ENCODE results near the gene GFOD1. TPM values are rescaled to one million over a fixed set of nuclear protein-coding genes. Genes with fewer than 3 reads are reported as not detected.

The GFOD1 gene
- total and polyA plus RNA-seq, 10 of the 15 experiments (the other 5 are each of a cell fraction or from before 2014, with no cell fraction given) = 6.5 to 41.4 (median 16.0) TPM

GRCh38 chr6:13495112-13495776, 7.8 kb upstream of the GFOD1 start:
- intact Hi-C loops (cut with micrococcal nuclease; ENCODE audit: unreplicated experiment) = no loop called here
- Histone ChIP-seq H2AFZ (ENCODE audit: control insufficient read depth, low read depth, low read length) (no peak overlapping the region), H3K36me3 (ENCODE audit: control insufficient read depth in 2 of 2, insufficient read depth in 2 of 2, low read length in 1 of 2) (no peaks in the 10 kb centered on the region), H3K4me2 (ENCODE audit: control insufficient read depth, insufficient read depth) (no peak overlapping the region), H3K27me3 (replicated peaks in 1 of 2; ENCODE audit: control insufficient read depth in 2 of 2, insufficient read depth in 2 of 2, low read length in 1 of 2) (no peaks in the 10 kb centered on the region), H3K4me3 (no peak overlapping the region), H4K20me1 (ENCODE audit: control insufficient read depth, insufficient read depth) (no peaks in the 10 kb centered on the region), H3K4me1 (ENCODE audit: control insufficient read depth, insufficient read depth, low read length) (peaks cover 3% of the 10 kb centered on the region; the same call in 1 of the 2 replicates), H3K27ac (ENCODE audit: control insufficient read depth, insufficient read depth) (no peak overlapping the region), H3K79me2 (ENCODE audit: control insufficient read depth, insufficient read depth, low read length) (no peaks in the 10 kb centered on the region), H3K9ac (ENCODE audit: control insufficient read depth, insufficient read depth, low read length) (no peak overlapping the region), H3K9me3 (replicated peaks; ENCODE audit: control insufficient read depth, insufficient read depth, low read length) (no peaks in the 10 kb centered on the region)
- ChIA-PET RAD21 (ENCODE audit: unreplicated experiment) (no interaction called here), SMC1A (ENCODE audit: uncharacterized antibody, unreplicated experiment) (interaction anchor here (1.2 kb wide), 1 partner anchor 11 kb away, joined by 7 read pairs; no protein-coding TSS in a partner anchor), CTCF (interaction anchor here (0.7 kb wide), 1 partner anchor 116 kb away, joined by 4 read pairs; no protein-coding TSS in a partner anchor), POLR2A (no interaction called here)
- no TSS peak for BruUV-seq (replicated peaks)
- WGBS (ENCODE audit: insufficient coverage, insufficient replicate concordance, low lambda C conversion rate, missing lambda C conversion rate) = 56% methylated on average over 5 of the region's 5 CpGs
- DNase-seq (ENCODE audit: low read depth, low spot score) = no peak
- TF ChIP-seq MAX (IDR thresholded peaks at IDR 0.05; ENCODE audit: low read depth, low read length) (no peak), ZNF592 (IDR thresholded peaks at IDR 0.05) (no peak), POU2F2 (IDR thresholded peaks at IDR 0.05; ENCODE audit: borderline replicate concordance, low read depth, low read length) (no peak), CEBPB (IDR thresholded peaks at IDR 0.05; ENCODE audit: borderline replicate concordance in 1 of 2, low read depth in 2 of 2, low read length in 2 of 2) (no peak), POLR2A (IDR thresholded peaks at IDR 0.05; ENCODE audit: low read depth, low read length) (no peak), SREBF1 (IDR thresholded peaks at IDR 0.05; ENCODE audit: low read length) (no peak), YY1 (IDR thresholded peaks at IDR 0.05; ENCODE audit: low read depth, low read length) (no peak), IKZF1 (conservative IDR thresholded peaks at IDR 0.05) (no peak), ELK1 (IDR thresholded peaks at IDR 0.05; ENCODE audit: low read depth, low read length) (no peak), RELA (IDR thresholded peaks at IDR 0.05; ENCODE audit: borderline replicate concordance, partially characterized antibody) (no peak), ESRRA (IDR thresholded peaks at IDR 0.05; ENCODE audit: low read length) (no peak)
- in situ Hi-C loops (cut with MboI) = no loop called here
- ATAC-seq = no peak
- no peak for FAIRE-seq

Measured in GM12878 (cell line).